ENCODE measurements around the gene ACAP2. TPM values are rescaled to one million over a fixed set of nuclear protein-coding genes. Genes with fewer than 3 reads are reported as not detected.
"Not testable (repeated sequence)": the region's sequence is repeated elsewhere in the genome, so short reads cannot be mapped to it uniquely, and the experiment has no call there.

The ACAP2 gene
- total RNA-seq, 1 donor from 2014 or later: 76.6 TPM

DNA sequence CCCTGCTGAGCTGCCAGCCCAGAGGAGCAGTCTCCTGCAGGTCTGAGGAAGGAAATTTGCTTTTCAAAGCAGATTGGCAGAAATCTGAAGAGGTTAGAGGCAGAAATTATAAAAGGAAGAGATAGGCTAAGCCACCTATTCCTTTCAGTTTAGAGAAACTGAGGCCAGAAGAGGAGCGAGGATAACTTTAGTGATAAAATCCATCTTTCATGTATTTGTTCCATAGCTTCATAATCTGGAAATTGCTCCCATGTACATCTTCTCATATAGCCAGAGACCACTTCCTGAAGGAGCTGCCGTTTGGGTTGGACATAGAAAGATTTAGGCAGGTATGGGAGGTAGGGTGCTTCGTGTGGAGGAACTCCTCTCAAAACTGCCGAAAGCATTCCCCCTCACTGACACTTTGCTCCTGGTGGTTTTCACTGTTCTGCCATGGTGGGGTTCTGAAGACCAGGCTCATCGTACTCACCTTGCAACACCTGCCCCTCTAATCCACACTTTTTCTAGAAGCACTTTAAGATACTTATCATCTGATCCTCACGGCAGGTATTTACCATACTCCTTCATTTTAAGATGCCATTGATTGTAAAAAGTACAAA, 670 bp upstream of the ACAP2 start:
- DNase-seq: no peak

DNA sequence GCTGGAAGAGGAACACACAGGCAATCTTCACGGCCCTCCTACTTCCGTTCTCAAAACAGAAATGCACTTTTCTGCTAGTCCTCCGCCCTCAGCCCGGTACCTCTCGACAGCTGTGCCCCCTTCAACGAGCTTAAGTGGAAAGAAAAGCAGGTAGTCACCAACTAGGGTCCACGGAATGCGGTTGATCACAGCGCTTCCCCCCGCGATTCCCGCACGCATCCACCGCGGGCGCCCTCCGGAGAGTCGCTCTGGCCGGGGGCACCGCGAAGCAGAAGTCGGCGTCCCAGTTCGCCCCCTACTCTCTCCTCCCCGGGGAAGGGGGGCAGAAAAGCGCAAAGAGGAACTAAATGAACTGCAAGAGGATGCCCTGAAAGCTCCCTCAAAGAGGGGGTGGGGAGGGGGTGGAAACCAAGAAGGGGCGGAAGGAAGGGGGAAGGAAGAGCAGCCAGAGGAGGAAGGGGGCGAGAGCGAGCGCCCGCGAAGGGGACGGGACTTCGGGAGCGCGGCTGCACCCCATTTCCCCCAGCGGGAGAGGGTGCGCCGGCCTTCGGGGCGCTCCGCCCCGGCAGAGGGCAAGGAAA, 738 bp downstream of the ACAP2 start:
- peak; percentile 13 for DNase-seq

DNA sequence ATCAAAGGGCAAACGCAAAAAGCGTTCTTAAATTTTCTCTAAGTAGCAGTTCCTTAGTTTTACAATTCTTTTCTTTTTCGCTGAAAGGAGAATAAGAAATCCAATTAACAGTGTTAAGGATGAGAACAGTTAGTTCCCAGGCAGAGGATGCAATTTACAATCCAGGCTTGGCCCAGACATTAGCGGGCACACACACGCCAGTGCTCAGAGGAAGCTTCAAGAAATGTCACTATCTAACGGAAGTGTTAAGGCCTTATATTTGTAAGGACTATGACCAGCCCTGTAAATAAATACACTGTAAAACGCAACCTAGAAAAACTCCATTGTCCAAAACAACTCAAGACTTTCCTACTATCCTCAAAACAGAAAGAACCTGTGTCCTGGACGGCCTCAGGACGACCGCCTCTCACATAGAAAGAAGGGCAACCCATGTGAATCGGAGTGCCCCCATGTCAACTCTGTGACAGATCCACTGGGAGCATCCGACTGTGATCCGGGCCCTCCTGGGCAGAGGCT, 1.3 kb downstream of the ACAP2 start:
- no peak for DNase-seq

DNA sequence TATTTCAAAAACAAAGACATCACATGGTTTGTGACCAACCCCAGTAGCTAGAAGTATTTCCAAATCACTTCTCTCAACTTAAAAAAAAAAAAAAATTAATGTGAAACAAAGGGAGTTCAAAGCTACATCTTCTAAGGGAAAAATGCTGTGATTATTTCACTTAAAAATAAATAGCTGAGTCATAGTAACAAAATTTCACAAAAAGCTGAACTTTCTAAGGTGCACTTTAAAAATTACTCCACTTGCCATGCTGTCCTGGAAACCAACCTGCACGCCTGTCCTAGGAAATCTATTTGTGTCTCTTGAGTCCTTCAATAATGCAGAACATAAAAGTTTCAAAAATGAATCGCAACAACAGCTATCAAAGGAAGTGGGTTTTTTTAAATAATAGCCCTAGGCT, 1.8 kb downstream of the ACAP2 start:
- no peak for DNase-seq

DNA sequence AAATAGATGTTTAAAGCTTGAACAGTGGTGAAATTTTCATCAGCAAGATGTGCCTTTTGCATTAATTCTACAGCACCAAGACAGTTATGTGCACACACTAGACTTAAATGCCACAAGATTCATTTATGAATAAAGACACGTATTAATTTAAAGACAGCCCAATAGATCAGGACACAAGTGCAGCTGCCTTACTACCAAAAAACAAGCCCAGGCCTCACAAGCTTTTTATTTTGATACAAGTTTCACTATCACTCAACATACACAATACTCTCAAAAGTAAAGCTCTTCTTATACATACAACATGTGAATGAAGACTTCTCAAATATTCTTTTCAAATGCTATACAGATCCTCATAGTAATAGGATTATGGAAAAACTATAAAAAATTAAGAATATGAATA, 2.4 kb downstream of the ACAP2 start:
- DNase-seq: no peak

DNA sequence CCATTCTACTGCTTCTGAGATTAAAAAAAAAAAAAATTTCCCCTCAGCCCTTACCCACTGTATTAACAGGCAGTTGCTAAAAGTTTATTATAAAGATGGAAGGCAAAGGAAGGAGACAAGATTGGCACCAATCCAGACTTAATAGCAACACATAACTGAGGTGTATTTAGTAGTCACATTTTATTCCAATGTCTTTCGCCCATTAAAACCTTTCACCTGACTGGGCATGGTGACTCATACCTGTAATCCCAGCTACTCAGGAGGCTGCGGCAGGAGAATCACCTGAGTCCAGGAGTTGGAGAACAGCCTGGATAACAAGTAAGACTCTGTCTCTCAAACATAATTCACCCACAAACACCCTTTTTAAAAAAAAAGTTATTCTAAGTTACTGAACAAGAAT, 4.4 kb downstream of the ACAP2 start:
- no peak for DNase-seq

DNA sequence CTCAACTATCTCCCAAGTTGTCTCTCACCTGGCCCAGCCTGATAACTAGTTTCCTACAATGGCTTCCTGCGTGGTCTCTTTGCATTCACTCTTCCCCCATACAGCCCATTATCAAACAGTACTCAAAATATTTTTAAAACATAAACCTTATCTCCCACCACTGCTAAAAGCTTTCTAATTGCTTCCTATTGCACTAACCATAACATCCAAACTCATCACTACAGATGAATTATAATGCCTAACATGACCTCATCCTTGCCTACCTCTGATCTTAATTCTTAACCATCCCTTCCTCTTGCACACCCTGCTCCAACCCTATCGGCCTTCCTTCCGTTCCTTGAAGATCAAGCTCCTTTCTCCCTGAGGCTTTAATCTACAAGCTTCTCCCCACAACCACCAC, 17.0 kb downstream of the ACAP2 start:
- no peak for DNase-seq

DNA sequence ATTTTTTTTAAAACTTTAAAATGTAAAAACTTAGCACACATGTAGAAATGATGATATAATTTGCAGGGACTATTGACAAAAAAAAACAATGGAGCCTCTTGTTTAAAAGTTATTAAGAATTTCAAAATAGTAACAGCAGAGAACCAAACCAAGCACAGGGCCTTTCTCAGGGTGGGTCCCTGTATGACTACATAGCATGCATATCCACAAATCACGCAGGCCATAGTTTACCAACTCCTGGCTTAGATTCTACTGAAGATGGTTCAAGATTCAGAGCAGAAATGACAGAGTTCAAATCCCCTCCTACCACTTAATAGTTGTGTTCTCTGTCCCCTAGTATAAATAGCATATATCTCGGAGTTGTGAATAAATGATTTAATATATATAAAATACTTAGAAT, 19.0 kb downstream of the ACAP2 start:
- DNase-seq: no peak

DNA sequence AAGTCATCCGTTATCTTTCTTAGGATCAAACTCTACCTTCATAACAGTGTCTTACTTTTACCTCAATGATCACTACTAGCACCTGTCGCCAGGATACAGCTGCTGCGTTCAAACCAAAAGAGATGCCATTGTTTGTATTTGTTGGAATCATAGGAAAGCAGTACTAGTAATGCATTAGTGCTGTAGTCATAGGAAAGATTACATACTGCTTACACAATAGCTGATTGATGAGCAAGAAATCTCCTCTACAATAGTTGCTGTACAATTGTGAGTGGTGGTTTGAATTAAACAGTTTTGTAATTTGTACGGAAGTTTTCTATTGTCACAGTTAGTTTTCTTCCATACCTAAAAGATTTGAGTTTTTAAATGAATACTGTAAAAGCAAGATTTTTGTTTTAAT, 21.4 kb downstream of the ACAP2 start:
- DNase-seq: no peak

DNA sequence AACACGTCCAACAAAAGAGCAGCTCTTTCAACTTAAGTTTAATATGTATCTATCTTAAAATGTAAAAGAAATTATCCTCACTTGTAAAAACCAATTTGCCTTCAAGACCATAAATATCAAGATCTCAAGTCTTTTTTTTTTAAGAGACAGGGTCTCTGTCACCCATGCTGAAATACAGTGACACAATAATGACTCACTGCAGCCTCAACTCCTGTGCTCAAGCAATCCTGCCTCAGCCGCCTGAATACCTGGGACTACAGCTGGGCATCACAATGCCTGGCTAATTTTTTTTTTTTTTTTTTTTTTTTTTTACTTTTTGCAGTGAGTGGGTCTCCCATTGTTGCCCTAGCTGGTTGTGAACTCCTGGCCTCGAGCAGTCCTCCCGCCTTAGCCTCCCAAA, 26.0 kb downstream of the ACAP2 start:
- no peak for DNase-seq

DNA sequence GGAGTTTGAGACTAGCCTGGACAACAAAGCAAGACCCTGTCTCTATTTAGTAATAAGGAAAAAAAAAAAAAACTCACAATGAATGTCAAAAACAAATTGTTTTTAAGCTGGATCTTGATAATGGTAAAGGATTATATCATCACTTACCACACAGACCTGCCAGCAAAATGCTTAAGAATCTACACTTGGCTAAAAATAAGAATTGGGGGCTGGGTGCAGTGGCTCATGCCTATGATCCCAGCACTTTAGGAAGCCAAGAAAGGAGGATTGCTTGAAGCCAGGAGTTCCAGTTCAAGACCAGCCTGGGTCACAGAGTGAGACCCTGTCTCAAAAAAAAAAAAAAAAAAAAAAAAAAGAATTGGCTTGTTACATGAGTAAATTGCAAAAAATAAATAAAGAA, 31.0 kb downstream of the ACAP2 start:
- no peak for DNase-seq

DNA sequence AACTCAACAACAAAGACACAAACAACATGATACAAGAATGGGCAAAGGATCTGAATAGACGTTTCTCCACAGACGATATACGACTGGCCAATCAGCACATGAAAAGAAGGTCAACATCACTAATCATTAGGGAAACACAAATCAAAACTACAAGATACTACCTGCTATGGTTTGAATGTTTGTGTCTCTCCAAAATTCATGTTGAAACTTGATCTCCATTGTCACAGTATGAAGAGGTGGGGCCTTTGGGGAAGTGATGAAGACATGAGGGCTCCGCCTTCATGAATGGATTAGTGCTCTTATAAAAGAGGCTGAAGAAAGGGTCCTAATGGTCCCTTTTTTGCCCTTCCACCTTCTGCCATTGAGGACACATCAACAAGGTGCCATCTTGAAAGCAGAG, 32.3 kb downstream of the ACAP2 start:
- DNase-seq: no peak

DNA sequence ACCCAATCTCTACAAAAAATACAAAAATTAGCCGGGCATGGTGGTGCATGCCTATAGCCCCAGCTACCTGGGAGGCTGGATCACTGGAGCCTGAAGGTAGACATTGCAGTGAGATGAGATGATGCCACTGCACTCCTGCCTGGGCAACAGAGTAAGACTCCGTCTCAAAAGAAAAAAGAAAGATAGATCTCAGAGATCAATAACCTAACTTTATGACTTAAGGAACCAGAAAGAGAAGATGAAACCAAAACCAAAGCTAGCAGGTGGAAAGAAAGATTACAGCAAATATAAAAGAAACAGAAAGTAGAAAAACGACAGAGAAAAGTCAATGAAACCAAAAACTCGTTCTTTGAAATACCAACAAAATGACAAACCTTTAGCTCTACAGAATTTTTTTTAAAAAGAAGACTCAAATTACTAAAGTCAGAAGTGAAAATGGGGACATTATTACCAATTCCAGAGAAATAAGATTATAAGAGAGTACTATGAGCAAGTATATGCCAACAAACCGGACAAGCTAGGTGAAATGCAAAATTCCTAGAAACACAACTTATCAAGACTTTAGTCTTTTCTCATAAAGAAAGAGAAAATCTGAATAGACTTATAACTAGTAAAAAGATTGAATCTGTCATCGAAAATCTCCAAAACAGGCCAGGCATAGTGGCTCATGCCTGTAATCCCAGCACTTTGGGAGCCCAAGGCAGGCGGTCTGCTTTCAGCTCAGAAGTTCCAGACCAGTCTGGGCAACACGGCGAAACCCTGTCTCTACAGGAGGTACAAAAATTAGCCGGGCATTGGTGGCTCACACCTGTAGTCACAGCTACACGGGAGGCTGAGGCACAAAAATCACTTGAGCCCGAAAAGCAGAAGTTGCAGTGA, 35.0 kb downstream of the ACAP2 start:
- DNase-seq: no peak

DNA sequence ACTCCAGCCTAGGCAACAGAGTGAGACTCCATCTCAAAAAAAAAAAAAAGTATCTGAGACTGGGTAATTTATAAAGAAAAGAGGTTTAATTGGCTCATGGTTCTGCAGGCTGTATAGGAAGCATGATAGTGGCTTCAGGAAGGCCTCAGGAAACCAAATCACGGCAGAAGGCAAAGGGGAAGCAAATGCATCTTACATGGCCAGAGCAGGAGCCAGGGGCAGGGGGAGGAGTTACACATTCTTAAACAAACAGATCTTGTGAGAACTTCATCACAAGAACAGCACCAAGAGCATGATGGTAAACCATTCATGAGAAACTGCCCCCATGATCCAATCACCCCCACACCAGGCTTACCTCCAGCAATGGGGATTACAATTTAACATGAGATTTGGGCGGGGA, 37.2 kb downstream of the ACAP2 start:
- DNase-seq: no peak

DNA sequence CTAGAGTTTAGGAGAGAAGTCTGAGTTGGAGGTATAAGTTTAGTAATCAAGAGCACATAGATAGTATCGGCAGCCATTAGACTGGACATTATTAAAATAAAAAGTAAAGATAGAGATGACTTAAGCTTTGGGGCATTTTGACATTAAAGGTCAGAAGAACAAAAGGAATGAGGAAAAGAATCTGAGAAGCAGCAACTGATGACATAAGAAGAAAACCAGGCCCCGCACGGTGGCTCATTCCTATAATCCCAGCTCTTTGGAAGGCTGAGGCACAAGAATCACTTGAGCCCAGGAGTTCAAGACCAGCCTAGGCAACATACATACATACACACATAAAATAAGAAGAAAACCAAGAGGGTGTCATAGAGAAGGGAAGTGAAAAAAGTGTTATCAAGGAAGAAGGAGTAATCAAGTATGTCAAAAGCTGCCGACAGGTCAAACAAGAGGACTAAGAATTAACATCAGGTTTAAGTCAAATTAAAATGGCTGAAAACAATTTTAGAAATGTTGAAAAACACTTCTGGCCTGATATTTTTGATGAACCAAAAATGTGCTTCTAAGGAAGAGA, 38.9 kb downstream of the ACAP2 start:
- no peak for DNase-seq

DNA sequence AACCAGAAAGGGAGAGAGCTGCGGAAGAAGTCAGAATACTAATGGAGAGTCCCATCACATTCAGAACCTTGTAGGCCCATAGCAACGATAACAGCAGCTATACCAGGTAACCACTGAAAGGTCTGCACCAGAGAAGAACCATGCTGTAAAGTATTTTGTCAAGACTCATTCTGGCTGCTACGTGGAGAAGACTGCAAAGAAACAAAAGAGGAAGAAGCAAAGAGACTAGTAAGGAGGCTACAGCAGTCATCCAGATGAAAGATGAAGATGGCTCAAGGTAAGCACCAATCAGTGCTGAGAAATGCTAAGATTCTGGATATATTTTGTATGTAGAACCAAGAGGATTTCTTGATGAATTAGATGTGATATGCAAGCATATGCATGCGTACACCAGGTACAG, 39.6 kb downstream of the ACAP2 start:
- DNase-seq: no peak

DNA sequence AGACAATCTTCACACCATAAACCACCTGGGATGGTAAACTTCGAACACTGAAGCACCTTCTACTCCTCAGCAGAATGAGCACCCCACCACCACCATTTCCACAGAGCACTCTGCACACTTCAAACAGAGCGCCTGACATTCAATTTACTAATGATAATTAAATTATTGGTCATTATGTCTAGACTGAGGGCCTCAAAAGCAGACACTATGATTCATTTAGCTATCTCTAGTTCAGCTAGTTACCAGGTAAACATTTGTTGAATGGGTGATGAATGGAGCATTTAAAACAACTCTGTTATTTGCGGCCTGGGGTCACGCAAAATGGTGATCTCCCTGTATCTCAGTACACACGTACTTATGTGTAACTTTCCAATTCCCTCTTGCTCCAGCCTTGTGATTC, 40.9 kb downstream of the ACAP2 start:
- no peak for DNase-seq

DNA sequence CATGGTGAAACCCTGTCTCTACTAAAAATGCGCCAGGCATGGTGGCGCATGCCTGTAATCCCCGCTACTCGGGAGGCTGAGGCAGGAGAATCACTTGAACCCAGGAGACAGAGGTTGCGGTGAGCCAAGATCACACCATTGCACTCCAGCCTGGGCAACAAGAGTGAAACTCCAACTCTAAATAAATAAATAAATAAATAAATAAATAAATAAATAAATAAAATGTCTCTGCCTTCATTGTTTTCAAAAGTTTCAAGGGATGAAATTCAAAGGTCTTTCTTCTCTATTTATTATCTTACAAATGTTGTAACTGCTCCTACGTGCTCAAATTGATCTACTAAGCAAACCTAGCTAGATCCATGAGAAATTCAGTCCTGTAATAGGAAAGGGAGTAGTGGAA, 44.4 kb downstream of the ACAP2 start:
- DNase-seq: not testable (repeated sequence)

DNA sequence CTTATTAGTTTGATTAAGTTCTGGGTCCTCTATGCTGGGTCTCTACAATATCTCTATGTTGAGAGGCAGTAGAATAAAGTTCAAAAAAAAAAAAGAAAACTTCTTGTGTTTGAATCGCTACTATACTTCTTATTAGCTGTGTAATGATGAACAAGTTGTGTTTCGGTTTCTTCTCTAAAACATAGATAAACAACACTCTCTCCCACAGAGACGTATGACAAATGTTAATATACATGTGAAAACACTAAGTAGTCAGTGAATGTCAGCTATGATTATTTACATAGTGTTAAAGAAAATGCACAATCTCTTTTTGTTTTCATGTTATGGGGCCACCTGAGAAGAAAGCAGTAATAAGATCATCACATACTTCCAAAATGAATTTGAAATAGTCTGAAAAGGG, 45.3 kb downstream of the ACAP2 start:
- no peak for DNase-seq

DNA sequence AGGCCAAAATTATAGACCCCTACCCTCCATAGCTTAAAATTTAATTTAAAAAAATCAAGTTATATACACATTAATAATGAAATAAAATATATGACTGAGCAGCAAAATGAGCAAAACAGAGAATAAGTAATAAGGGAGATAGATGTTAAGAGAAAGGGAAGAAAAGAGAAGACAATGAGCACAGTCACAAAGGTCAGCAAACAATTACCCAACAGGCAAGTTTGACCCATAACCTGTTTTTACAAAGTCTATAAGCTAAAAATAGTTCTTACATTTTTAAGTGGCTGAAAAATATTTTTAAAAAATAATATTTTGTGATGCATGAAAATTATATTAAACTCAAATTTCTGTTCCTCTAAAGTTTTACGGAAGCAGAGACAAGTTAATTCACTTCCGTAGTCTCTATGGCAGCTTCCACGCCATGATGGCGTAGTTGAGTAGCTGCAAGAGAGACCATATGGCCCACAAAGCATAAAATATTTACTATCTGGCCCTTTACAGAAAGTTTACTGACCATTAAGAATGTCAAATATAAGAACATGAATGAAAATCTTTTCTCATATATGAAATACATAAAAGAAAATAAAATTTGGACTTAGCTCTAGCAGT, 47.5 kb downstream of the ACAP2 start:
- DNase-seq: no peak

DNA sequence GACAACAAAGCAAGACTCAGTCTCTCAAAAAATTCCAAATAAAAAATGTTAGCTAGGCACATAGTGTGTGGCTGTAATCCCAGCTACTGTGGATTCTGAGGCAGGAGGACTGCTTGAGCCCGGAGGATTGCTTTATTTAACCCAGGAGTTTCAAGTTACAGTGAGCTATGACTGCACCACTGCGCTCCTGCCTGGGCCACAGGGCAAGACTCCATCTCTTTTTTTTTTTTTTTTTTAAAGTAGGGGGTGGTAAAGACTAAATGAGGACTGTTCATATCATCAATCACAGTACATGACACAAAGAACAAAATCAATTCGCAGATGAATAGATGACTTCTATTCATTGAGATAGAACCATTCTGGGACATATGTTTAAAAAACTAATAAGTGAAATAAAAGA, 48.1 kb downstream of the ACAP2 start:
- DNase-seq: no peak

DNA sequence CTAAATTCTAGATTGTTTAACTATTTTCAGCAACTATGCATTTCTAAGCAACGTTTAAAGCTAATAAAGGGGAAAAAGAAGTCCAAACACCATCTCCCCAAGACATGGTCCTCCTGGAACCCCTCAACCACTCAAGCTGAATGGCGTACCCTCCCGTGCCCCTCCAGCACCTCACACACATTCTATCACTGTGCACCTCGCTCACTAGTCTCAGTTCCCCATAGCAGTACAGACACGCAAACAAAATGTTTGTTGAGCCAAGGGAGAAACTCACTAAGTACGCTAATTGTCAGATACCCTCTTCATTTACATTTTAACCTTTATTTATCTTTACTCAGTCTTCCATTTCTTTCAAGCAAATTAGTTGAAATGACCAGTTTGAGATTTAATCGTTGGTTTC, 48.8 kb downstream of the ACAP2 start:
- DNase-seq: no peak

DNA sequence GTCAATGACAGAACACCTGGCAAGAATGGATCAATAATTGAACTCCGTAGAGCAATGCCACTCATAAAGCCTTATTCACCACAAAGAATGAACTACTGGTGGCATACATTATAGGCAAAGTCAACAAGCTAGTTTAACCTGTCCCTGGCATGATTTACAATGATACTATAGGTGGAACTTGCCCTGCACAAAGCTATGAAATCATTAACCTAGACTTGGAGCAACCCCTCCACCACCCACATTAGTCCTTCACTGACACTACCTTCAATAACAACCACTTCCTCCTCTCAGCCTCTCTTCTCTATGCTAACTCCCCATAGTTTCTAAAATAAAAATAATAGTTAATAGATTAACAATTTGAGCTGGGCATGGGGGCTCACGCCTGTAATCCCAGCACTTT, 54.4 kb downstream of the ACAP2 start:
- DNase-seq: no peak
